Esophagus muscularis mucosa (tissue), 3 donors: ENCODE results near the gene OR2A12.

Experiments
- CTCF ChIP-seq, 3 experiments: fragments of 200-600 bp in 2 of 3; fragments of 450-650 bp in 1 of 3; sonication (generic) in 2 of 3; IDR thresholded peaks; one replicate each; pipeline ENCODE4 v1.5.1; 2017 to 2019; ENCODE audit warnings: antibody characterized with exemption in 3 of 3, mild to moderate bottlenecking in 2 of 3, moderate library complexity in 1 of 3
- POLR2A ChIP-seq: fragments of 450-650 bp; IDR thresholded peaks from one replicate; pipeline ENCODE4 v1.6.1; 2017; ENCODE audit warnings: antibody characterized with exemption, moderate library complexity, mild to moderate bottlenecking, low read depth
- POLR2AphosphoS5 ChIP-seq, 2 donors: sonication (generic); formaldehyde crosslinking; IDR thresholded peaks; one replicate each; pipeline ENCODE4 v1.6.1; 2017; ENCODE audit warnings: antibody characterized with exemption in 2 of 2

DNA sequence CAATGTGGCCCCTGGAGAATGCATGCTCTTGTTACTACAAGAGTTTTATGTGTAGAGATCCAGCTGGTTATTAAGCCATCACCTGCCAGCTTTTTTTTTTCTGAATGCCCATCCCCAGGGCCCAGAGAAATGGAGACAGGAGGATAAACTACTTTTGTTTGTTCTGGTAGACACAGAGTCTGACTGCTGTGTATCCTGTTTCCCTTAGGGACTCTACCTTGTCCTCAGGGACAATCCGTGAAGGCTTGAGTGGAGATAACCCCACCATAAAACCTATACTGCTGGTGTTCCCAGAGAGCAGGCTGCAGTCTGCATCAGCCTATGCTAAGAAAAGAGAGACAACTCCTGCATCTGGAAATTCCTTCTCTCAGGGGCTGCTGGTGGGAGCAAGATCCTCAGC lies 37.4 kb upstream of the OR2A12 start, which contains the start of gene OR2A5:
- TF ChIP-seq CTCF (IDR thresholded peaks at IDR 0.05): no peak
- no peak for TF ChIP-seq POLR2A
- no peak for TF ChIP-seq POLR2AphosphoS5 (IDR thresholded peaks at IDR 0.05)
